ENCODE measurements around the gene KRT73. TPM values are rescaled to one million over a fixed set of nuclear protein-coding genes. Genes with fewer than 3 reads are reported as not detected.

Gene KRT73
- total and polyA plus RNA-seq, 2 experiments from 2014 or later: not detected

DNA sequence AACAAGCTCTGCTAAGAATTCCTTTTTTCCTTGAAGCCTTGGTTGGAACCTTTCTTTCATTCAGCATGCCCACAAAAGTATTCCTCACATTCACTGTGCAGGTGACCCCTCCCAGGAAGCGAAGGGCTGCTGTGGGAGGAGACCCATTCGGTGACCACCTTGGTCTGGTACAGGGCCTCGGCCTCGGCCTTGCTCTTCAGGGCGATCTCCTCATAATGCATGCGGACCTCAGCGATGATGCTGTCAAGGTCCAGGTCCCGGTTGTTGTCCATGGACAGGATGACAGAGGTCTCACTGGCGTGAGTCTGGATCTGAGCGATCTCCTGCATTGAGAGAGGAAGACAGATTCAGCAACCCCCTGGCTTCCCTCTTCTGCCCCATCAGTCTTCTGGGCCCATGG, 47.8 kb downstream of the KRT73 start:
- Mint-ChIP-seq H3K27ac (no peak overlapping the region), H3K4me1 (no peaks in the 10 kb centered on the region), H3K36me3 (ENCODE audit: low read depth) (no peaks in the 10 kb centered on the region), H3K27me3 (ENCODE audit: insufficient read depth, low read depth, poor library complexity) (peaks cover 5% of the 10 kb centered on the region), H3K9me3 (no peaks in the 10 kb centered on the region), H3K4me3 (no peak overlapping the region)
- no peaks in the 10 kb centered on the region for H3F3A ChIP-seq (replicated peaks; ENCODE audit: low read depth)
- H3K9me2 ChIP-seq (ENCODE audit: insufficient read depth): no peaks in the 10 kb centered on the region
- no peaks in the 10 kb centered on the region for H3K79me2 ChIP-seq (replicated peaks; ENCODE audit: insufficient read depth)
- no peaks in the 10 kb centered on the region for H3K4me1 ChIP-seq (ENCODE audit: insufficient read depth)
- no peak overlapping the region for H2AFZ ChIP-seq
- no peaks in the 10 kb centered on the region for H4K20me1 ChIP-seq (replicated peaks; ENCODE audit: insufficient read depth)
- TF ChIP-seq ZNF331 (CRISPR knock-in tag; IDR thresholded peaks at IDR 0.05; ENCODE audit: low read depth): no peak
- no peak for TF ChIP-seq STAT1 (IDR thresholded peaks at IDR 0.05; ENCODE audit: unreplicated experiment)
- TF ChIP-seq, protein P1, sequence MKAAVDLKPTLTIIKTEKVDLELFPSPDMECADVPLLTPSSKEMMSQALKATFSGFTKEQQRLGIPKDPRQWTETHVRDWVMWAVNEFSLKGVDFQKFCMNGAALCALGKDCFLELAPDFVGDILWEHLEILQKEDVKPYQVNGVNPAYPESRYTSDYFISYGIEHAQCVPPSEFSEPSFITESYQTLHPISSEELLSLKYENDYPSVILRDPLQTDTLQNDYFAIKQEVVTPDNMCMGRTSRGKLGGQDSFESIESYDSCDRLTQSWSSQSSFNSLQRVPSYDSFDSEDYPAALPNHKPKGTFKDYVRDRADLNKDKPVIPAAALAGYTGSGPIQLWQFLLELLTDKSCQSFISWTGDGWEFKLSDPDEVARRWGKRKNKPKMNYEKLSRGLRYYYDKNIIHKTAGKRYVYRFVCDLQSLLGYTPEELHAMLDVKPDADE (IDR thresholded peaks at IDR 0.05): no peak
- TF ChIP-seq, protein P2, sequence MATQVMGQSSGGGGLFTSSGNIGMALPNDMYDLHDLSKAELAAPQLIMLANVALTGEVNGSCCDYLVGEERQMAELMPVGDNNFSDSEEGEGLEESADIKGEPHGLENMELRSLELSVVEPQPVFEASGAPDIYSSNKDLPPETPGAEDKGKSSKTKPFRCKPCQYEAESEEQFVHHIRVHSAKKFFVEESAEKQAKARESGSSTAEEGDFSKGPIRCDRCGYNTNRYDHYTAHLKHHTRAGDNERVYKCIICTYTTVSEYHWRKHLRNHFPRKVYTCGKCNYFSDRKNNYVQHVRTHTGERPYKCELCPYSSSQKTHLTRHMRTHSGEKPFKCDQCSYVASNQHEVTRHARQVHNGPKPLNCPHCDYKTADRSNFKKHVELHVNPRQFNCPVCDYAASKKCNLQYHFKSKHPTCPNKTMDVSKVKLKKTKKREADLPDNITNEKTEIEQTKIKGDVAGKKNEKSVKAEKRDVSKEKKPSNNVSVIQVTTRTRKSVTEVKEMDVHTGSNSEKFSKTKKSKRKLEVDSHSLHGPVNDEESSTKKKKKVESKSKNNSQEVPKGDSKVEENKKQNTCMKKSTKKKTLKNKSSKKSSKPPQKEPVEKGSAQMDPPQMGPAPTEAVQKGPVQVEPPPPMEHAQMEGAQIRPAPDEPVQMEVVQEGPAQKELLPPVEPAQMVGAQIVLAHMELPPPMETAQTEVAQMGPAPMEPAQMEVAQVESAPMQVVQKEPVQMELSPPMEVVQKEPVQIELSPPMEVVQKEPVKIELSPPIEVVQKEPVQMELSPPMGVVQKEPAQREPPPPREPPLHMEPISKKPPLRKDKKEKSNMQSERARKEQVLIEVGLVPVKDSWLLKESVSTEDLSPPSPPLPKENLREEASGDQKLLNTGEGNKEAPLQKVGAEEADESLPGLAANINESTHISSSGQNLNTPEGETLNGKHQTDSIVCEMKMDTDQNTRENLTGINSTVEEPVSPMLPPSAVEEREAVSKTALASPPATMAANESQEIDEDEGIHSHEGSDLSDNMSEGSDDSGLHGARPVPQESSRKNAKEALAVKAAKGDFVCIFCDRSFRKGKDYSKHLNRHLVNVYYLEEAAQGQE (IDR thresholded peaks at IDR 0.05; ENCODE audit: unreplicated experiment): no peak
- no peak for TF ChIP-seq POLR2AphosphoS5 (IDR thresholded peaks at IDR 0.05; ENCODE audit: low read depth)
- TF ChIP-seq ZNF114 (CRISPR knock-in tag; IDR thresholded peaks at IDR 0.05): no peak
- TF ChIP-seq EZH2 (IDR thresholded peaks at IDR 0.05; ENCODE audit: low read depth, unreplicated experiment): no peak
- no peak for TF ChIP-seq CREB1 (CRISPR knock-in tag; IDR thresholded peaks at IDR 0.05; ENCODE audit: low read depth)
- TF ChIP-seq EZH2phosphoT487 (IDR thresholded peaks at IDR 0.05; ENCODE audit: unreplicated experiment): no peak
- TF ChIP-seq, protein P3, sequence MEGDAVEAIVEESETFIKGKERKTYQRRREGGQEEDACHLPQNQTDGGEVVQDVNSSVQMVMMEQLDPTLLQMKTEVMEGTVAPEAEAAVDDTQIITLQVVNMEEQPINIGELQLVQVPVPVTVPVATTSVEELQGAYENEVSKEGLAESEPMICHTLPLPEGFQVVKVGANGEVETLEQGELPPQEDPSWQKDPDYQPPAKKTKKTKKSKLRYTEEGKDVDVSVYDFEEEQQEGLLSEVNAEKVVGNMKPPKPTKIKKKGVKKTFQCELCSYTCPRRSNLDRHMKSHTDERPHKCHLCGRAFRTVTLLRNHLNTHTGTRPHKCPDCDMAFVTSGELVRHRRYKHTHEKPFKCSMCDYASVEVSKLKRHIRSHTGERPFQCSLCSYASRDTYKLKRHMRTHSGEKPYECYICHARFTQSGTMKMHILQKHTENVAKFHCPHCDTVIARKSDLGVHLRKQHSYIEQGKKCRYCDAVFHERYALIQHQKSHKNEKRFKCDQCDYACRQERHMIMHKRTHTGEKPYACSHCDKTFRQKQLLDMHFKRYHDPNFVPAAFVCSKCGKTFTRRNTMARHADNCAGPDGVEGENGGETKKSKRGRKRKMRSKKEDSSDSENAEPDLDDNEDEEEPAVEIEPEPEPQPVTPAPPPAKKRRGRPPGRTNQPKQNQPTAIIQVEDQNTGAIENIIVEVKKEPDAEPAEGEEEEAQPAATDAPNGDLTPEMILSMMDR (conservative IDR thresholded peaks at IDR 0.05; ENCODE audit: low read depth in 2 of 2): no peak
- TF ChIP-seq, protein P4, sequence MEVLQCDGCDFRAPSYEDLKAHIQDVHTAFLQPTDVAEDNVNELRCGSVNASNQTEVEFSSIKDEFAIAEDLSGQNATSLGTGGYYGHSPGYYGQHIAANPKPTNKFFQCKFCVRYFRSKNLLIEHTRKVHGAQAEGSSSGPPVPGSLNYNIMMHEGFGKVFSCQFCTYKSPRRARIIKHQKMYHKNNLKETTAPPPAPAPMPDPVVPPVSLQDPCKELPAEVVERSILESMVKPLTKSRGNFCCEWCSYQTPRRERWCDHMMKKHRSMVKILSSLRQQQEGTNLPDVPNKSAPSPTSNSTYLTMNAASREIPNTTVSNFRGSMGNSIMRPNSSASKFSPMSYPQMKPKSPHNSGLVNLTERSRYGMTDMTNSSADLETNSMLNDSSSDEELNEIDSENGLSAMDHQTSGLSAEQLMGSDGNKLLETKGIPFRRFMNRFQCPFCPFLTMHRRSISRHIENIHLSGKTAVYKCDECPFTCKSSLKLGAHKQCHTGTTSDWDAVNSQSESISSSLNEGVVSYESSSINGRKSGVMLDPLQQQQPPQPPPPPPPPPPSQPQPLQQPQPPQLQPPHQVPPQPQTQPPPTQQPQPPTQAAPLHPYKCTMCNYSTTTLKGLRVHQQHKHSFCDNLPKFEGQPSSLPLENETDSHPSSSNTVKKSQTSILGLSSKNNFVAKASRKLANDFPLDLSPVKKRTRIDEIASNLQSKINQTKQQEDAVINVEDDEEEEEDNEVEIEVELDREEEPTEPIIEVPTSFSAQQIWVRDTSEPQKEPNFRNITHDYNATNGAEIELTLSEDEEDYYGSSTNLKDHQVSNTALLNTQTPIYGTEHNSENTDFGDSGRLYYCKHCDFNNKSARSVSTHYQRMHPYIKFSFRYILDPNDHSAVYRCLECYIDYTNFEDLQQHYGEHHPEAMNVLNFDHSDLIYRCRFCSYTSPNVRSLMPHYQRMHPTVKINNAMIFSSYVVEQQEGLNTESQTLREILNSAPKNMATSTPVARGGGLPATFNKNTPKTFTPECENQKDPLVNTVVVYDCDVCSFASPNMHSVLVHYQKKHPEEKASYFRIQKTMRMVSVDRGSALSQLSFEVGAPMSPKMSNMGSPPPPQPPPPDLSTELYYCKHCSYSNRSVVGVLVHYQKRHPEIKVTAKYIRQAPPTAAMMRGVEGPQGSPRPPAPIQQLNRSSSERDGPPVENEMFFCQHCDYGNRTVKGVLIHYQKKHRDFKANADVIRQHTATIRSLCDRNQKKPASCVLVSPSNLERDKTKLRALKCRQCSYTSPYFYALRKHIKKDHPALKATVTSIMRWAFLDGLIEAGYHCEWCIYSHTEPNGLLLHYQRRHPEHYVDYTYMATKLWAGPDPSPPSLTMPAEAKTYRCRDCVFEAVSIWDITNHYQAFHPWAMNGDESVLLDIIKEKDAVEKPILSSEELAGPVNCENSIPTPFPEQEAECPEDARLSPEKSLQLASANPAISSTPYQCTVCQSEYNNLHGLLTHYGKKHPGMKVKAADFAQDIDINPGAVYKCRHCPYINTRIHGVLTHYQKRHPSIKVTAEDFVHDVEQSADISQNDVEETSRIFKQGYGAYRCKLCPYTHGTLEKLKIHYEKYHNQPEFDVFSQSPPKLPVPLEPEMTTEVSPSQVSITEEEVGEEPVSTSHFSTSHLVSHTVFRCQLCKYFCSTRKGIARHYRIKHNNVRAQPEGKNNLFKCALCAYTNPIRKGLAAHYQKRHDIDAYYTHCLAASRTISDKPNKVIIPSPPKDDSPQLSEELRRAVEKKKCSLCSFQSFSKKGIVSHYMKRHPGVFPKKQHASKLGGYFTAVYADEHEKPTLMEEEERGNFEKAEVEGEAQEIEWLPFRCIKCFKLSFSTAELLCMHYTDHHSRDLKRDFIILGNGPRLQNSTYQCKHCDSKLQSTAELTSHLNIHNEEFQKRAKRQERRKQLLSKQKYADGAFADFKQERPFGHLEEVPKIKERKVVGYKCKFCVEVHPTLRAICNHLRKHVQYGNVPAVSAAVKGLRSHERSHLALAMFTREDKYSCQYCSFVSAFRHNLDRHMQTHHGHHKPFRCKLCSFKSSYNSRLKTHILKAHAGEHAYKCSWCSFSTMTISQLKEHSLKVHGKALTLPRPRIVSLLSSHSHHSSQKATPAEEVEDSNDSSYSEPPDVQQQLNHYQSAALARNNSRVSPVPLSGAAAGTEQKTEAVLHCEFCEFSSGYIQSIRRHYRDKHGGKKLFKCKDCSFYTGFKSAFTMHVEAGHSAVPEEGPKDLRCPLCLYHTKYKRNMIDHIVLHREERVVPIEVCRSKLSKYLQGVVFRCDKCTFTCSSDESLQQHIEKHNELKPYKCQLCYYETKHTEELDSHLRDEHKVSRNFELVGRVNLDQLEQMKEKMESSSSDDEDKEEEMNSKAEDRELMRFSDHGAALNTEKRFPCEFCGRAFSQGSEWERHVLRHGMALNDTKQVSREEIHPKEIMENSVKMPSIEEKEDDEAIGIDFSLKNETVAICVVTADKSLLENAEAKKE (CRISPR knock-in tag; IDR thresholded peaks at IDR 0.05): no peak
- no peak for TF ChIP-seq JUNB (IDR thresholded peaks at IDR 0.05; ENCODE audit: unreplicated experiment)
- TF ChIP-seq NANOG (IDR thresholded peaks at IDR 0.05; ENCODE audit: borderline replicate concordance): no peak
- H3K36me3 ChIP-seq (ENCODE audit: insufficient read depth): no peaks in the 10 kb centered on the region
- no peak overlapping the region for H3K4me2 ChIP-seq
- no peak for ATAC-seq
- no peak for DNase-seq (ENCODE audit: low spot score)
- no peaks in the 10 kb centered on the region for H3K27me3 ChIP-seq (ENCODE audit: insufficient read depth)
- H3K27ac ChIP-seq (ENCODE audit: low read depth): no peak overlapping the region
- H3K4me3 ChIP-seq: no peak overlapping the region

Data from GM23338 (cell line).